Thyroid gland (tissue), 4 donors: Measurements from ENCODE around the gene STK4. TPM values are rescaled to one million over a fixed set of nuclear protein-coding genes. Genes with fewer than 3 reads are reported as not detected.

Experiments
- DNase-seq, 2 donors: peaks; one replicate each; pipeline ENCODE4 v3.0.0-alpha.2; 2019
- H3K27ac ChIP-seq, 3 donors: fragments of 200-600 bp; sonication (generic); 1 replicate in 2 of 3; 2 replicates in 1 of 3; pipeline ENCODE4 v1.5.1; 2016 to 2019; ENCODE audit warnings: mild to moderate bottlenecking in 1 of 3, moderate library complexity in 1 of 3
- H3K27me3 ChIP-seq: fragments of 200-600 bp; sonication (generic); one replicate; pipeline ENCODE4 v1.5.1; 2019
- H3K36me3 ChIP-seq, 2 donors: fragments of 200-600 bp; sonication (generic); one replicate each; pipeline ENCODE4 v1.5.1; 2016 to 2019
- H3K4me1 ChIP-seq, 2 donors: fragments of 200-600 bp; sonication (generic); one replicate each; pipeline ENCODE4 v1.5.1; 2017 to 2019
- H3K4me3 ChIP-seq, 3 donors: fragments of 200-600 bp; sonication (generic); replicated peaks in 1 of 3; 1 replicate in 2 of 3; 2 replicates in 1 of 3; pipeline ENCODE4 v1.5.1; 2016; ENCODE audit warnings: mild to moderate bottlenecking in 1 of 3
- H3K9me3 ChIP-seq: fragments of 200-600 bp; sonication (generic); one replicate; pipeline ENCODE4 v1.5.1; 2017
- POLR2A ChIP-seq, 2 donors: fragments of 450-650 bp; IDR thresholded peaks; one replicate each; pipeline ENCODE4 v1.6.1; 2017; ENCODE audit warnings: antibody characterized with exemption in 2 of 2, mild to moderate bottlenecking in 2 of 2, moderate library complexity in 1 of 2
- WGBS, 2 donors: methylation state at CpG; one replicate each; pipeline ENCODE4 v1.1.5; 2017; 5-methylcytosine and 5-hydroxymethylcytosine counted together
- intact Hi-C: fragments of 100-400 bp; cut with DNase I; formaldehyde crosslinking; loops from one replicate; pipeline ENCODE4 v1.15.1; 2023
- small RNA-seq: library from RNA; depleted of rRNA; stranded (forward); fragments of <200 nt; gene quantifications from one replicate; pipeline ENCODE3, GENCODE V24; 2016
- total RNA-seq, 4 donors: library from RNA; depleted of rRNA; stranded (reverse); fragments of >200 nt; gene quantifications; one replicate each; pipeline ENCODE4 v1.2.3, GENCODE V29; 2016
- TF ChIP-seq, protein P1 (sequence below), 6 experiments: fragments of 200-600 bp in 3 of 6; fragments of 450-650 bp in 3 of 6; sonication (generic) in 3 of 6; IDR thresholded peaks; one replicate each; pipeline ENCODE4 v1.5.1; 2016 to 2019; ENCODE audit warnings: antibody characterized with exemption in 6 of 6, mild to moderate bottlenecking in 2 of 6, inconsistent platforms in 1 of 6, moderate library complexity in 1 of 6

The STK4 gene
- total RNA-seq, 4 donors from 2014 or later = 18.8 to 37.2 (median 29.2) TPM

DNA sequence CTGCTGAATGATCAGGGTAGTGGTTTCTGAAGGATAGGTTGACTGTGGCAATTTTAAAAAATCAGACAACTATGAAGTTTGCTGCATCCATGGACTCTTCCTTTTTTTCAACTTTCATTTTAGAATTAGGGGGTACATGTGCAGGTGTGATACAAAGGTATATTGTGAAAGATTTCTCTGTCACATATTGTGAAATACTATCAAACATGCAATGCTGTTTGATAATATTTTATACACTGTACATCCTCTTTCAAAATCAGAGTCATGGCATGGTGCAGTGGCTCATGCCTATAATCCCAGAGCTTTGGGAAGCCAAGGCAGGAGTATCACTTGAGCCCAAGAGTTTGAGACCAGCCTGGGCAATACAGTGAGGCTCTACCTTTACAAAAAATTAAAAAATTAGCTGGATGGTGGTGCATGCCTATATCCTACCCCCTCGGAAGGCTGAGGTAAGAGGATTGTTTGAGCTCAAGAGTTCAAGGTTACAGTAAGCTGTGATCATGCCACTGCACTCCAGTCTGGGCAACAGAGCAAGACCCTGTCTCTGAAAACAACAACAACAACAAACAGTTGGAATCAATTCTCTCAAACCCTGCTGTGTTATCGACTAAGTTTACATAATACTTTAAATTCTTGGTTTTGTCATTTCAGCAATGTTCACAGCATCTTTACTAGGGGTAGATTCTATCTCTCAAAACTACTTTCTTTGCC lies 153.4 kb downstream of the STK4 start:
- no peaks in the 10 kb centered on the region for H3K27me3 ChIP-seq
- intact Hi-C loops = no loop called here
- 82 to 83% methylated on average over 2 of the region's 2 CpGs for whole genome bisulfite sequencing, 2 donors

DNA sequence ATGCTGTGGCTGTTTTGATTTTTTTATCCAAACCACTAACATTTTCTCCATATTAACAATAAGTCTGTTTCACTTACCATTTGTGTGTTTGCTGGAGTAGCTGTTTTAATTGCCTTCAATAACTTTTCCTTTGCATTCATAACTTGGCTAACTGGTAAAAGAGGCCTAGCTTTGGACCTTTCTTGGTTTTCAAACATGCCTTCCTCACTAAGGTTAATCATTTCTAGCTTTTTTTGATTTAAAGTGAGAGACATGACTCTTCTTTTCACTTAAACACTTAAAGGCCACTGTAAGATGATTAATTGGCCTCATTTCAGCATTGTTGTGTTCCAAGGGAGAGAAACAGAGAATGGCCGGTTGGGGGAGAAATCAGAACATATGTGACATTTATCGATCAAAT lies 155.1 kb downstream of the STK4 start:
- no peaks in the 10 kb centered on the region for H3K27me3 ChIP-seq
- no peak overlapping the region for H3K27ac ChIP-seq
- no peak overlapping the region for H3K4me3 ChIP-seq
- DNase-seq = no peak
- H3K9me3 ChIP-seq = no peaks in the 10 kb centered on the region
- no peaks in the 10 kb centered on the region for H3K36me3 ChIP-seq
- TF ChIP-seq, protein P1, sequence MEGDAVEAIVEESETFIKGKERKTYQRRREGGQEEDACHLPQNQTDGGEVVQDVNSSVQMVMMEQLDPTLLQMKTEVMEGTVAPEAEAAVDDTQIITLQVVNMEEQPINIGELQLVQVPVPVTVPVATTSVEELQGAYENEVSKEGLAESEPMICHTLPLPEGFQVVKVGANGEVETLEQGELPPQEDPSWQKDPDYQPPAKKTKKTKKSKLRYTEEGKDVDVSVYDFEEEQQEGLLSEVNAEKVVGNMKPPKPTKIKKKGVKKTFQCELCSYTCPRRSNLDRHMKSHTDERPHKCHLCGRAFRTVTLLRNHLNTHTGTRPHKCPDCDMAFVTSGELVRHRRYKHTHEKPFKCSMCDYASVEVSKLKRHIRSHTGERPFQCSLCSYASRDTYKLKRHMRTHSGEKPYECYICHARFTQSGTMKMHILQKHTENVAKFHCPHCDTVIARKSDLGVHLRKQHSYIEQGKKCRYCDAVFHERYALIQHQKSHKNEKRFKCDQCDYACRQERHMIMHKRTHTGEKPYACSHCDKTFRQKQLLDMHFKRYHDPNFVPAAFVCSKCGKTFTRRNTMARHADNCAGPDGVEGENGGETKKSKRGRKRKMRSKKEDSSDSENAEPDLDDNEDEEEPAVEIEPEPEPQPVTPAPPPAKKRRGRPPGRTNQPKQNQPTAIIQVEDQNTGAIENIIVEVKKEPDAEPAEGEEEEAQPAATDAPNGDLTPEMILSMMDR (IDR thresholded peaks at IDR 0.05) = no peak
- TF ChIP-seq POLR2A (IDR thresholded peaks at IDR 0.05) = no peak
- intact Hi-C loops = no loop called here
- WGBS, 2 donors = 88 to 90% methylated on average over 2 of the region's 2 CpGs
- H3K4me1 ChIP-seq = no peaks in the 10 kb centered on the region

More for the DNA sequence above, 153.4 kb downstream of the STK4 start:
- no peak for DNase-seq
- no peaks in the 10 kb centered on the region for H3K36me3 ChIP-seq
- no peaks in the 10 kb centered on the region for H3K9me3 ChIP-seq
- H3K4me1 ChIP-seq = no peaks in the 10 kb centered on the region
- no peak for TF ChIP-seq POLR2A (IDR thresholded peaks at IDR 0.05)
- TF ChIP-seq, protein P1 (IDR thresholded peaks at IDR 0.05) = no peak
- no peak overlapping the region for H3K27ac ChIP-seq
- no peak overlapping the region for H3K4me3 ChIP-seq

DNA sequence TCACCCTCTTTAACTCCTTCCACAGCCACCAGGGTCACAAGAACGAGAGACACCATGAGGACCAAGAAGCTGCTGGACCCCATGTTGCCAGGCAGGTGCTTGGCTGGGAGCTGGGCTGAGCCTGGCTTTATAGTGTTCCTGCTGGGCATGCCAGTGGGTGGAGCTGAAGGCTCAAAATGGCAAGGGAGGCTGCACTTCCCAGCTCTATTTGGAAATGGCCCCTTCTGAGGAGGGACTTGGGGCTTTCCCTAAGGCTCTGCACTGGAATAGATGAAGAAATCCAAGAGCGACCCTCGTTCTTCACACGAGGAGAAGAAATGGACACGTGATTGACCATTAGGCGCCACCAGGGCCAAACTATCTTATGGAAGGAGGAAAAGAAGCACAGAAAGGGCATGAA lies 158.1 kb downstream of the STK4 start, which contains the start of gene WFDC12:
WFDC12 (minus strand) TSS at position 101 of the 400 bp plus-strand sequence; CDS start at position 83, 18 bp downstream.
- Histone ChIP-seq H3K4me3 (no peak within 1 kb of the TSS), H3K36me3 (no peaks in the 10 kb centered on the region), H3K27ac (no peak within 1 kb of the TSS), H3K9me3 (no peaks in the 10 kb centered on the region), H3K4me1 (no peaks in the 10 kb centered on the region), H3K27me3 (no peaks in the 10 kb centered on the region)
- intact Hi-C loops = no loop called here
- 87 to 89% methylated on average over 5 to 6 of the region's 6 CpGs for WGBS, 2 donors
- TF ChIP-seq POLR2A (IDR thresholded peaks at IDR 0.05) = no peak
- TF ChIP-seq, protein P1 (IDR thresholded peaks at IDR 0.05) = no peak
- DNase-seq = no peak

DNA sequence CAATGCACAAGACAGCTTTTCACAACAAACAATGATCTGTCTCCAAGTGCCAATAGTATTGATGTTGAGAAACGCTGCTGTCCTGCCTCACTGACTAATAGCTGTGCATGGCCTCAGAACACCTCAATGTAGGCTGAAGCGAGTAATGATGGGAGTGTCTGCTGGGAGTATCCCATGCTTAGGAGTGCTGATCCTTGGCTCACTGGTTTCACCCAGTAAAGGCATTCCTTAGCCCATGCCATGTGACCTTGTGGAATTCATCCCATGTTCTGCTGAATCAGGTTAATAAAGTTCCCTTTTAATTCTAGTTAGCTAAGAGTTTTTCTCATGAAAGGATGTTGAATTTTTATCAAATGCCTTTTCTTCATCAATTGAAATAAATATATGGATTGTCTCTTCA lies 161.8 kb downstream of the STK4 start:
- no peaks in the 10 kb centered on the region for H3K27me3 ChIP-seq
- DNase-seq = no peak
- no peak for TF ChIP-seq POLR2A (IDR thresholded peaks at IDR 0.05)
- TF ChIP-seq, protein P1 (IDR thresholded peaks at IDR 0.05) = no peak
- WGBS, 2 donors = 75 to 89% methylated on average over 2 of the region's 2 CpGs
- H3K4me1 ChIP-seq = no peaks in the 10 kb centered on the region
- H3K4me3 ChIP-seq = no peak overlapping the region
- H3K36me3 ChIP-seq = no peaks in the 10 kb centered on the region
- H3K27ac ChIP-seq = no peak overlapping the region
- no peaks in the 10 kb centered on the region for H3K9me3 ChIP-seq
- intact Hi-C loops = no loop called here

Small RNA genes within 50 kb of the gene (small RNA-seq; reads per million reads assigned to genes)
- not detected for gene RF00019

Other genes with a start within 250 kb of the STK4 start
- 1 to 10 TPM; 2.5 to 5.1 (median 3.4) TPM for gene KCNK15, start 220.6 kb upstream of the STK4 start, total RNA-seq
- 10 to 100 TPM in 2 of 4 donors, 1 to 10 TPM in 2; 2.8 to 13.8 (median 7.9) TPM for gene RIMS4, start 156.0 kb upstream of the STK4 start, total RNA-seq
- 100 to 1,000 TPM; 139 to 182 (median 164) TPM for gene YWHAB, start 80.8 kb upstream of the STK4 start, total RNA-seq
- gene PABPC1L, start 56.5 kb upstream of the STK4 start, total RNA-seq = 10 to 100 TPM; 26.5 to 53.8 (median 31.9) TPM
- 10 to 100 TPM; 18.4 to 26.0 (median 23.0) TPM for gene TOMM34, start 6.1 kb upstream of the STK4 start, total RNA-seq
- gene KCNS1, start 134.6 kb downstream of the STK4 start, total RNA-seq = under 1 TPM in 2 of 4 donors, not detected in 2; 0.20 to 0.78 TPM
- not detected for gene WFDC5, start 148.7 kb downstream of the STK4 start, total RNA-seq
- gene WFDC12, start 158.0 kb downstream of the STK4 start, total RNA-seq = not detected
- gene PI3, start 208.4 kb downstream of the STK4 start, total RNA-seq = not detected
- not detected for gene SEMG1, start 240.5 kb downstream of the STK4 start, total RNA-seq